GM18511 (cell line): ENCODE data around the gene MAS1L.

Experiments used
- ATAC-seq: cut with Tn5 transposase; IDR thresholded peaks from one replicate; pipeline ENCODE4 v1.9.1; 2021; ENCODE audit warnings: mild to moderate bottlenecking, moderate library complexity; ENCODE audit not compliant: unreplicated experiment

The MAS1L gene

GRCh38 chr6:29487660-29488059 is at the start of gene MAS1L:
Gene MAS1L (minus strand): TSS chr6:29487956. CDS start chr6:29487902, 54 bp downstream.
- ATAC-seq: no peak

GRCh38 chr6:29532320-29532951 is 44.7 kb upstream of the MAS1L start:
- ATAC-seq: no peak

GRCh38 chr6:29531668-29532067 is 43.9 kb upstream of the MAS1L start:
- ATAC-seq: no peak

GRCh38 chr6:29530671-29531310 is 43.0 kb upstream of the MAS1L start:
- ATAC-seq: no peak

- no peak for ATAC-seq
Observed at GRCh38 chr6:29529956-29530355, 42.2 kb upstream of the MAS1L start.

GRCh38 chr6:29528988-29529560 is 41.3 kb upstream of the MAS1L start:
- no peak for ATAC-seq

- ATAC-seq: no peak
Observed at GRCh38 chr6:29528300-29528931, 40.7 kb upstream of the MAS1L start.

- ATAC-seq: no peak
Observed at GRCh38 chr6:29527564-29527963, 39.8 kb upstream of the MAS1L start.

- ATAC-seq: no peak
Observed at GRCh38 chr6:29527126-29527525, 39.4 kb upstream of the MAS1L start.

GRCh38 chr6:29525311-29525639 is 37.5 kb upstream of the MAS1L start:
- ATAC-seq: no peak

- ATAC-seq: no peak
Observed at GRCh38 chr6:29524444-29525310, 36.9 kb upstream of the MAS1L start.

- ATAC-seq: no peak
Observed at GRCh38 chr6:29524044-29524443, 36.3 kb upstream of the MAS1L start.

- ATAC-seq: no peak
Observed at GRCh38 chr6:29522227-29522626, 34.5 kb upstream of the MAS1L start.

GRCh38 chr6:29521006-29521680 is 33.4 kb upstream of the MAS1L start:
- ATAC-seq: no peak

GRCh38 chr6:29520232-29520631 is 32.5 kb upstream of the MAS1L start:
- ATAC-seq: no peak

- ATAC-seq: no peak
Observed at GRCh38 chr6:29519291-29520010, 31.7 kb upstream of the MAS1L start.

GRCh38 chr6:29517728-29518440 is 30.1 kb upstream of the MAS1L start:
- ATAC-seq: no peak

GRCh38 chr6:29517245-29517644 is 29.5 kb upstream of the MAS1L start:
- ATAC-seq: no peak

GRCh38 chr6:29516108-29516507 is 28.4 kb upstream of the MAS1L start:
- no peak for ATAC-seq
